Hematopoietic multipotent progenitor cell treated with erythropoietin and hydrocortisone succinate and interleukin-3 and kit ligand, for 17 days (in vitro differentiated cells): ENCODE measurements around the gene BARHL1.

Experiments used
- DNase-seq: peaks from one replicate; pipeline ENCODE4 v3.0.0-alpha.2; 2015; ENCODE audit warnings: low spot score

The BARHL1 gene

GRCh38 chr9:132615774-132616173, 33.4 kb downstream of the BARHL1 start:
- DNase-seq = no peak

GRCh38 chr9:132616725-132617124, 34.3 kb downstream of the BARHL1 start:
- DNase-seq = no peak

GRCh38 chr9:132622159-132622558, 39.8 kb downstream of the BARHL1 start:
- DNase-seq = no peak

GRCh38 chr9:132626285-132626684, 43.9 kb downstream of the BARHL1 start:
- DNase-seq = no peak

GRCh38 chr9:132627106-132627505, 44.7 kb downstream of the BARHL1 start:
- DNase-seq = no peak

- no peak for DNase-seq
Measured at GRCh38 chr9:132627594-132627993, 45.2 kb downstream of the BARHL1 start.

GRCh38 chr9:132628746-132629145, 46.3 kb downstream of the BARHL1 start:
- no peak for DNase-seq

GRCh38 chr9:132630116-132630515, 47.7 kb downstream of the BARHL1 start:
- no peak for DNase-seq

GRCh38 chr9:132630811-132631210, 48.4 kb downstream of the BARHL1 start:
- no peak for DNase-seq

GRCh38 chr9:132631280-132631679, 48.9 kb downstream of the BARHL1 start:
- DNase-seq = no peak

GRCh38 chr9:132631685-132632084, 49.3 kb downstream of the BARHL1 start:
- DNase-seq = no peak

- no peak for DNase-seq
Measured at GRCh38 chr9:132632413-132633129, 50.2 kb downstream of the BARHL1 start.

- no peak for DNase-seq
Measured at GRCh38 chr9:132634327-132634726, 51.9 kb downstream of the BARHL1 start.

GRCh38 chr9:132637351-132637750, 54.9 kb downstream of the BARHL1 start:
- no peak for DNase-seq

- DNase-seq = no peak
Measured at GRCh38 chr9:132637801-132638200, 55.4 kb downstream of the BARHL1 start.

GRCh38 chr9:132638240-132638639, 55.8 kb downstream of the BARHL1 start:
- DNase-seq = no peak

GRCh38 chr9:132639322-132639721, 56.9 kb downstream of the BARHL1 start:
- no peak for DNase-seq
